ENCODE measurements around the gene MEN1.

The MEN1 gene

DNA sequence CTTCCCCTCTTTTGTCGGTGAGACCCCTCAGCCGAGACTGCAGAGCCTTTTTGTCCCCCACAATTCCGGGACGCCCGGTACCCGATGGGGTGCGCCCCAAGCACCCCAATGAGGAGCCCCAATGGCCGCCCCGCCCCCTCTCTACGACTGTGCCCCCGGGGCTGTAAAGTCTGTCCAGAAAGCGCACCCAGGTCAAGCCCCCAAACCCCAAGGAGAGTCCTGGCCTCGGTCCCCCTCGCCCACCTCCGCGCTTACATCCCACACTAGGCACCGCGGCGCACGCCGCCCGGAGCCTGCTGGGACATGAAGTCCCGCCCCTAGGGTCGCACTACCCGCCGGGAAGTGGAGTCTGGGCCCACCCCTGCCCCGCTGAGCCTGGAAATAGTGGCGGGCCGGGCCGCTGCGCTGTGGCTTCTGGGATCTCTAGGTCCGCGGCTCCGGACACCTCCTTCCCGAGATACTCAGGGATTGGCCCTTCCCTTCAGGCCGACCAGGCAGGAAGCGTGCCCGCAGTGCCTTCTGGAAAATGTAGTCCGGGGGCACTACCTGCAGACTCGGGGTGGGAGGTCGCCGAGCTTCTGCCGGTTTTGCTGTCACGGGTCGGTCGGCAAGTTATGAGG, at the start of gene MEN1:
Gene MEN1, minus strand, starts transcription at position 281 of the 620 bp plus-strand sequence. CDS start 442 bp downstream, outside the sequence.
- Histone ChIP-seq H3K9ac (peak within 1 kb of the TSS; percentile 52; the same call in 1 of the 2 replicates), H2AFZ (ENCODE audit: low read depth) (peak within 1 kb of the TSS; percentile 98), H3K4me2 (peak within 1 kb of the TSS; percentile 70; the same call in 1 of the 2 replicates), H3K27me3 (ENCODE audit: insufficient read depth, low read depth) (no peaks in the 10 kb centered on the region), H3K4me1 (ENCODE audit: low read depth, poor library complexity, severe bottlenecking) (no peaks in the 10 kb centered on the region), H3K4me3 (IDR thresholded peaks at IDR 0.05; ENCODE audit: insufficient read depth, low read depth, low read length) (peak within 1 kb of the TSS; percentile 51), H3K36me3 (ENCODE audit: insufficient read depth) (no peaks in the 10 kb centered on the region), H4K20me1 (ENCODE audit: insufficient read depth) (no peaks in the 10 kb centered on the region), H3K27ac (no peak within 1 kb of the TSS), H3K79me2 (ENCODE audit: insufficient read depth, low read depth) (no peaks in the 10 kb centered on the region)
- TF ChIP-seq, protein P1, sequence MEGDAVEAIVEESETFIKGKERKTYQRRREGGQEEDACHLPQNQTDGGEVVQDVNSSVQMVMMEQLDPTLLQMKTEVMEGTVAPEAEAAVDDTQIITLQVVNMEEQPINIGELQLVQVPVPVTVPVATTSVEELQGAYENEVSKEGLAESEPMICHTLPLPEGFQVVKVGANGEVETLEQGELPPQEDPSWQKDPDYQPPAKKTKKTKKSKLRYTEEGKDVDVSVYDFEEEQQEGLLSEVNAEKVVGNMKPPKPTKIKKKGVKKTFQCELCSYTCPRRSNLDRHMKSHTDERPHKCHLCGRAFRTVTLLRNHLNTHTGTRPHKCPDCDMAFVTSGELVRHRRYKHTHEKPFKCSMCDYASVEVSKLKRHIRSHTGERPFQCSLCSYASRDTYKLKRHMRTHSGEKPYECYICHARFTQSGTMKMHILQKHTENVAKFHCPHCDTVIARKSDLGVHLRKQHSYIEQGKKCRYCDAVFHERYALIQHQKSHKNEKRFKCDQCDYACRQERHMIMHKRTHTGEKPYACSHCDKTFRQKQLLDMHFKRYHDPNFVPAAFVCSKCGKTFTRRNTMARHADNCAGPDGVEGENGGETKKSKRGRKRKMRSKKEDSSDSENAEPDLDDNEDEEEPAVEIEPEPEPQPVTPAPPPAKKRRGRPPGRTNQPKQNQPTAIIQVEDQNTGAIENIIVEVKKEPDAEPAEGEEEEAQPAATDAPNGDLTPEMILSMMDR (conservative IDR thresholded peaks at IDR 0.05; ENCODE audit: low read depth, low read length), result no peak

- H3K36me3 ChIP-seq (ENCODE audit: insufficient read depth), result no peaks in the 10 kb centered on the region
- peaks cover 94% of the 10 kb centered on the region for H3K4me1 ChIP-seq (ENCODE audit: low read depth, poor library complexity, severe bottlenecking)
- H3K27me3 ChIP-seq (ENCODE audit: insufficient read depth, low read depth), result no peaks in the 10 kb centered on the region
- H4K20me1 ChIP-seq (ENCODE audit: insufficient read depth), result no peaks in the 10 kb centered on the region
- peak overlapping the region; percentile 3; the same call in 1 of the 2 replicates for H2AFZ ChIP-seq (ENCODE audit: low read depth)
- H3K27ac ChIP-seq, result peak overlapping the region; percentile 90
- peak overlapping the region; percentile 55; the same call in 1 of the 2 replicates for H3K9ac ChIP-seq
- H3K4me2 ChIP-seq, result peak overlapping the region; percentile 98
- peaks cover 49% of the 10 kb centered on the region for H3K79me2 ChIP-seq (ENCODE audit: insufficient read depth, low read depth)
- TF ChIP-seq, protein P1 (conservative IDR thresholded peaks at IDR 0.05; ENCODE audit: low read depth, low read length), result no peak
- H3K4me3 ChIP-seq (IDR thresholded peaks at IDR 0.05; ENCODE audit: insufficient read depth, low read depth, low read length), result no peak overlapping the region
Observed at GRCh38 chr11:64859542-64860414, 49.4 kb upstream of the MEN1 start.

GRCh38 chr11:64858467-64859263, 48.3 kb upstream of the MEN1 start:
- TF ChIP-seq, protein P1 (conservative IDR thresholded peaks at IDR 0.05; ENCODE audit: low read depth, low read length), result no peak
- peak overlapping the region; percentile 90 for H3K27ac ChIP-seq
- H3K4me3 ChIP-seq (IDR thresholded peaks at IDR 0.05; ENCODE audit: insufficient read depth, low read depth, low read length), result no peak overlapping the region
- peaks cover 42% of the 10 kb centered on the region for H3K79me2 ChIP-seq (ENCODE audit: insufficient read depth, low read depth)
- H3K9ac ChIP-seq, result peak overlapping the region; percentile 55; the same call in 1 of the 2 replicates
- no peaks in the 10 kb centered on the region for H3K36me3 ChIP-seq (ENCODE audit: insufficient read depth)
- H2AFZ ChIP-seq (ENCODE audit: low read depth), result peak overlapping the region; percentile 3; the same call in 1 of the 2 replicates
- peak overlapping the region; percentile 98 for H3K4me2 ChIP-seq
- peaks cover 94% of the 10 kb centered on the region for H3K4me1 ChIP-seq (ENCODE audit: low read depth, poor library complexity, severe bottlenecking)
- no peaks in the 10 kb centered on the region for H3K27me3 ChIP-seq (ENCODE audit: insufficient read depth, low read depth)
- H4K20me1 ChIP-seq (ENCODE audit: insufficient read depth), result no peaks in the 10 kb centered on the region

- no peaks in the 10 kb centered on the region for H3K36me3 ChIP-seq (ENCODE audit: insufficient read depth)
- H3K4me3 ChIP-seq (IDR thresholded peaks at IDR 0.05; ENCODE audit: insufficient read depth, low read depth, low read length), result no peak overlapping the region
- H3K79me2 ChIP-seq (ENCODE audit: insufficient read depth, low read depth), result peaks cover 31% of the 10 kb centered on the region
- H4K20me1 ChIP-seq (ENCODE audit: insufficient read depth), result no peaks in the 10 kb centered on the region
- H3K4me2 ChIP-seq, result peak overlapping the region; percentile 98
- 0 out of 2 replicates have a peak overlapping the region, but pooled peaks have one; percentile 55 for H3K9ac ChIP-seq
- no peak overlapping the region for H2AFZ ChIP-seq (ENCODE audit: low read depth)
- H3K4me1 ChIP-seq (ENCODE audit: low read depth, poor library complexity, severe bottlenecking), result peaks cover 94% of the 10 kb centered on the region
- TF ChIP-seq, protein P1 (conservative IDR thresholded peaks at IDR 0.05; ENCODE audit: low read depth, low read length), result no peak
- H3K27me3 ChIP-seq (ENCODE audit: insufficient read depth, low read depth), result no peaks in the 10 kb centered on the region
- peak overlapping the region; percentile 90 for H3K27ac ChIP-seq
Observed at GRCh38 chr11:64857485-64857884, 47.1 kb upstream of the MEN1 start.
